Left lung (tissue), 10 donors: Measurements from ENCODE around the gene FMNL2. TPM values are rescaled to one million over a fixed set of nuclear protein-coding genes. Genes with fewer than 3 reads are reported as not detected.

Experiments used
- ATAC-seq: fragments of 200-7000 bp; cut with Tn5 transposase; one replicate; pipeline ENCODE4 v1.9.1; 2020; ENCODE audit warnings: moderate library complexity
- DNase-seq, 4 donors: peaks; one replicate each; pipeline ENCODE4 v3.0.0-alpha.2; 2013 to 2020
- H3K27ac ChIP-seq, 2 donors: fragments of 200-600 bp; sonication (generic) in 1 of 2; one replicate each; pipeline versions ENCODE4 v1.5.0 to v1.8.0; 2020 to 2021
- H3K27me3 ChIP-seq, 2 donors: fragments of 200-600 bp; sonication (generic) in 1 of 2; one replicate each; pipeline versions ENCODE4 v1.5.0 to v1.8.0; 2020 to 2021
- H3K36me3 ChIP-seq, 2 donors: fragments of 200-600 bp; sonication (generic) in 1 of 2; one replicate each; pipeline versions ENCODE4 v1.5.0 to v1.8.0; 2020 to 2021
- H3K4me1 ChIP-seq, 2 donors: fragments of 200-600 bp; one replicate each; pipeline ENCODE4 v1.8.0; 2021
- H3K4me3 ChIP-seq, 2 donors: fragments of 200-600 bp; sonication (generic) in 1 of 2; one replicate each; pipeline versions ENCODE4 v1.5.0 to v1.8.0; 2020 to 2021; ENCODE audit warnings: mild to moderate bottlenecking in 1 of 2
- H3K9me3 ChIP-seq, 2 donors: fragments of 200-600 bp; sonication (generic) in 1 of 2; one replicate each; pipeline versions ENCODE4 v1.5.0 to v1.8.0; 2020 to 2021
- CTCF ChIP-seq, 2 donors: fragments of 200-600 bp; sonication (generic) in 1 of 2; IDR thresholded peaks; one replicate each; pipeline versions ENCODE4 v1.5.0 to v1.8.0; 2021; ENCODE audit warnings: antibody characterized with exemption in 2 of 2
- intact Hi-C, 2 donors: fragments of 100-400 bp; cut with DNase I; formaldehyde crosslinking; loops; one replicate each; pipeline versions ENCODE4 v1.11.2 to v1.14.2; 2022
- polyA plus RNA-seq, 6 donors: library from polyadenylated mRNA; unstranded; fragments of 120-200 nt; gene quantifications; one replicate each; pipeline ENCODE4 v1.2.1, GENCODE V29; 2013; ENCODE audit not compliant: insufficient read length in 6 of 6
- total RNA-seq, 2 donors: library from RNA; stranded (reverse); fragmentation: NEBNext Ultra II Directional; extraction: Animal tissue kit (Norgen Biotek cat#: 25700); gene quantifications; one replicate each; pipeline ENCODE4 v1.2.1, GENCODE V29; 2021
- donor health status: DM: no; HTN: yes; CAD: no.
- donor health status: DM: no; HTN: no; CAD: no.

Gene FMNL2
- total and polyA plus RNA-seq, 8 donors, result 36.3 to 90.0 (median 77.7) TPM

GRCh38 chr2:152600051-152600657, 265.2 kb downstream of the FMNL2 start:
- Histone ChIP-seq H3K9me3 (no peaks in the 10 kb centered on the region), H3K27me3 (no peaks in the 10 kb centered on the region), H3K4me1 (no peaks in the 10 kb centered on the region), H3K27ac (no peak overlapping the region), H3K4me3 (no peak overlapping the region), H3K36me3 (no peaks in the 10 kb centered on the region)
- no peak for DNase-seq
- TF ChIP-seq CTCF (IDR thresholded peaks at IDR 0.05), result no peak
- no peak for ATAC-seq
- intact Hi-C loops, result no loop called here

- no peak overlapping the region for H3K4me3 ChIP-seq
- H3K27me3 ChIP-seq, result no peaks in the 10 kb centered on the region
- H3K4me1 ChIP-seq, result no peaks in the 10 kb centered on the region
- H3K27ac ChIP-seq, result no peak overlapping the region
- ATAC-seq (peak; percentile 19), DNase-seq (no peak)
- TF ChIP-seq CTCF (IDR thresholded peaks at IDR 0.05), result no peak
- H3K36me3 ChIP-seq, result no peaks in the 10 kb centered on the region
- intact Hi-C loops, result no loop called here
- no peaks in the 10 kb centered on the region for H3K9me3 ChIP-seq
Measured at GRCh38 chr2:152600697-152601096, 265.7 kb downstream of the FMNL2 start.

DNA sequence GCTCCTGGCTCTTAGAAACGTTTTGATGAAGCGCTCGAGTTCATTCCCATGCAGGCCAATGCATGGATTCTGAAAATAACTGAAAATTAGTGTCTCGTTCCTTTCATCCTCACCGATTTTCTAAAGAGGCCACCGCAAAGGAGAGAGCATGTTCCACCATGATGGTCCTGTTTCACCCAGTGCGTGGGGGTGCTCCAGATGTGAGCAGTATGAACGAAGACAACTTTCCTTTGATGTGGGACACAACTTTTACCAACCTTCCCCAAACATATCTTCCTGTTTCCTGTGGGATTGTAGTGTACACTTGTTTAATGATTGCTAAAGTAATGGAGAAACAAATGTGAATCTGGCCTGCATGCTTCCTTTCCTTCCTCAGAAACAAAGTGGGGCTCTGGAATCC, 267.8 kb downstream of the FMNL2 start:
- Histone ChIP-seq H3K4me3 (no peak overlapping the region), H3K36me3 (no peaks in the 10 kb centered on the region)
- no peak for ATAC-seq

GRCh38 chr2:152603166-152603565, 268.2 kb downstream of the FMNL2 start:
- intact Hi-C loops, result no loop called here
- DNase-seq (no peak), ATAC-seq (no peak)
- no peak for TF ChIP-seq CTCF (IDR thresholded peaks at IDR 0.05)
- Histone ChIP-seq H3K27ac (no peak overlapping the region), H3K4me1 (no peaks in the 10 kb centered on the region), H3K4me3 (no peak overlapping the region), H3K27me3 (no peaks in the 10 kb centered on the region), H3K9me3 (no peaks in the 10 kb centered on the region), H3K36me3 (no peaks in the 10 kb centered on the region)

More for the DNA sequence above, 267.8 kb downstream of the FMNL2 start:
- TF ChIP-seq CTCF (IDR thresholded peaks at IDR 0.05), result no peak
- intact Hi-C loops, result no loop called here
- H3K27me3 ChIP-seq, result no peaks in the 10 kb centered on the region
- no peaks in the 10 kb centered on the region for H3K9me3 ChIP-seq
- H3K27ac ChIP-seq, result no peak overlapping the region
- H3K4me1 ChIP-seq, result no peaks in the 10 kb centered on the region
- no peak for DNase-seq

- Histone ChIP-seq H3K36me3 (no peaks in the 10 kb centered on the region), H3K4me3 (no peak overlapping the region), H3K9me3 (no peaks in the 10 kb centered on the region), H3K27ac (no peak overlapping the region), H3K4me1 (peaks cover 0 to 3% of the 10 kb centered on the region in 2 donors), H3K27me3 (no peaks in the 10 kb centered on the region)
- DNase-seq (no peak), ATAC-seq (no peak)
- intact Hi-C loops, result no loop called here
- TF ChIP-seq CTCF (IDR thresholded peaks at IDR 0.05), result no peak
Measured at GRCh38 chr2:152606081-152606480, 271.1 kb downstream of the FMNL2 start.
